Stimulated activated effector memory CD8-positive, alpha-beta T cell treated with anti-CD3 and anti-CD28 coated beads, Interleukin-12 subunit alpha, Interleukin-12 subunit beta, amount 100 ng/mL, for 72 hours (primary cell): ENCODE measurements around the gene BRD1.
A peak's percentile ranks its signal among the peaks of the same experiment; 100 is the strongest.

ENCODE experiments used
- ATAC-seq: fragments of 150-1000 bp; cut with Tn5 transposase; 2 replicates; pipeline ENCODE4 v1.10.0; 2021
- DNase-seq, 2 donors: peaks; one replicate each; pipeline ENCODE4 v3.0.0; 2021 to 2022; ENCODE audit warnings: low spot score in 2 of 2
- H3K27ac Mint-ChIP-seq: one replicate; pipeline ENCODE4 v1.8.0; 2022; ENCODE audit warnings: mild to moderate bottlenecking, mixed read lengths
- H3K36me3 Mint-ChIP-seq: one replicate; pipeline ENCODE4 v1.8.0; 2022; ENCODE audit warnings: mild to moderate bottlenecking, mixed read lengths
- H3K4me1 Mint-ChIP-seq: one replicate; pipeline ENCODE4 v1.8.0; 2022; ENCODE audit warnings: mixed read lengths
- H3K4me3 Mint-ChIP-seq: one replicate; pipeline ENCODE4 v1.8.0; 2022; ENCODE audit warnings: mild to moderate bottlenecking, mixed read lengths
- H3K9me3 Mint-ChIP-seq: one replicate; pipeline ENCODE4 v1.8.0; 2022; ENCODE audit warnings: mixed read lengths

Gene BRD1

GRCh38 chr22:49847751-49848689 lies 20.3 kb upstream of the BRD1 start:
- DNase-seq (no peak), ATAC-seq (no peak)
- Mint-ChIP-seq H3K9me3 (no peaks in the 10 kb centered on the region), H3K4me1 (peaks cover 16% of the 10 kb centered on the region), H3K27ac (no peak overlapping the region), H3K4me3 (peak overlapping the region; percentile 54), H3K36me3 (peaks cover 14% of the 10 kb centered on the region)

GRCh38 chr22:49845666-49846459 lies 18.2 kb upstream of the BRD1 start:
- Mint-ChIP-seq H3K36me3 (peaks cover 6% of the 10 kb centered on the region), H3K4me1 (peaks cover 14% of the 10 kb centered on the region), H3K9me3 (no peaks in the 10 kb centered on the region), H3K27ac (no peak overlapping the region), H3K4me3 (no peak overlapping the region)
- ATAC-seq (no peak), DNase-seq (no peak)

- Mint-ChIP-seq H3K27ac (no peak overlapping the region), H3K4me1 (peaks cover 7% of the 10 kb centered on the region), H3K4me3 (no peak overlapping the region), H3K9me3 (no peaks in the 10 kb centered on the region), H3K36me3 (peaks cover 6% of the 10 kb centered on the region)
- ATAC-seq (no peak), DNase-seq (no peak)
These were observed 17.6 kb upstream of the BRD1 start for GRCh38 chr22:49845241-49845640.

GRCh38 chr22:49838771-49839717 lies 11.4 kb upstream of the BRD1 start:
- peak; percentile 66 to 90 for DNase-seq
- no peaks in the 10 kb centered on the region for H3K9me3 Mint-ChIP-seq
- peak; percentile 94 for ATAC-seq
- H3K27ac Mint-ChIP-seq: peak overlapping the region; percentile 87
- H3K4me3 Mint-ChIP-seq: peak overlapping the region; percentile 63
- H3K4me1 Mint-ChIP-seq: peaks cover 34% of the 10 kb centered on the region
- H3K36me3 Mint-ChIP-seq: no peaks in the 10 kb centered on the region

GRCh38 chr22:49833340-49834007 lies 5.8 kb upstream of the BRD1 start:
- DNase-seq (no peak), ATAC-seq (no peak)
- H3K4me1 Mint-ChIP-seq: peaks cover 24% of the 10 kb centered on the region
- no peak overlapping the region for H3K4me3 Mint-ChIP-seq
- no peaks in the 10 kb centered on the region for H3K36me3 Mint-ChIP-seq
- H3K27ac Mint-ChIP-seq: no peak overlapping the region
- no peaks in the 10 kb centered on the region for H3K9me3 Mint-ChIP-seq

GRCh38 chr22:49829044-49829853 lies 1.6 kb upstream of the BRD1 start:
- H3K9me3 Mint-ChIP-seq: no peaks in the 10 kb centered on the region
- peaks cover 30% of the 10 kb centered on the region for H3K4me1 Mint-ChIP-seq
- DNase-seq (no peak), ATAC-seq (no peak)
- H3K4me3 Mint-ChIP-seq: peak overlapping the region; percentile 44
- H3K27ac Mint-ChIP-seq: no peak overlapping the region
- H3K36me3 Mint-ChIP-seq: peaks cover 21% of the 10 kb centered on the region

GRCh38 chr22:49828599-49828965 lies 909 bp upstream of the BRD1 start:
- H3K4me3 Mint-ChIP-seq: peak overlapping the region; percentile 44
- peaks cover 27% of the 10 kb centered on the region for H3K36me3 Mint-ChIP-seq
- H3K27ac Mint-ChIP-seq: no peak overlapping the region
- H3K9me3 Mint-ChIP-seq: no peaks in the 10 kb centered on the region
- DNase-seq: no peak
- H3K4me1 Mint-ChIP-seq: peaks cover 37% of the 10 kb centered on the region
- ATAC-seq: no peak

GRCh38 chr22:49827271-49827852 lies 311 bp downstream of the BRD1 start:
- Mint-ChIP-seq H3K9me3 (no peaks in the 10 kb centered on the region), H3K4me3 (peak overlapping the region; percentile 44), H3K36me3 (peaks cover 39% of the 10 kb centered on the region), H3K4me1 (peaks cover 46% of the 10 kb centered on the region), H3K27ac (no peak overlapping the region)
- ATAC-seq: peak; percentile 20
- DNase-seq: no peak

- ATAC-seq (peak; percentile 31), DNase-seq (peak in 1 of 2 donors; percentile 67)
- H3K9me3 Mint-ChIP-seq: no peaks in the 10 kb centered on the region
- peaks cover 46% of the 10 kb centered on the region for H3K4me1 Mint-ChIP-seq
- H3K36me3 Mint-ChIP-seq: peaks cover 46% of the 10 kb centered on the region
- peak overlapping the region; percentile 89 for H3K4me3 Mint-ChIP-seq
- H3K27ac Mint-ChIP-seq: peak overlapping the region; percentile 95
These were observed 936 bp downstream of the BRD1 start for GRCh38 chr22:49826603-49827270.

GRCh38 chr22:49825944-49826602 lies 1.6 kb downstream of the BRD1 start:
- peak overlapping the region; percentile 95 for H3K27ac Mint-ChIP-seq
- DNase-seq (peak; percentile 36 to 79), ATAC-seq (peak; percentile 88)
- H3K4me1 Mint-ChIP-seq: peaks cover 47% of the 10 kb centered on the region
- H3K4me3 Mint-ChIP-seq: peak overlapping the region; percentile 89
- peaks cover 52% of the 10 kb centered on the region for H3K36me3 Mint-ChIP-seq
- H3K9me3 Mint-ChIP-seq: no peaks in the 10 kb centered on the region

GRCh38 chr22:49825436-49825835 lies 2.2 kb downstream of the BRD1 start:
- Mint-ChIP-seq H3K4me1 (peaks cover 53% of the 10 kb centered on the region), H3K4me3 (peak overlapping the region; percentile 89), H3K27ac (peak overlapping the region; percentile 95), H3K36me3 (peaks cover 59% of the 10 kb centered on the region), H3K9me3 (no peaks in the 10 kb centered on the region)
- DNase-seq (no peak), ATAC-seq (no peak)

GRCh38 chr22:49824936-49825335 lies 2.7 kb downstream of the BRD1 start:
- DNase-seq (no peak), ATAC-seq (no peak)
- Mint-ChIP-seq H3K4me3 (peak overlapping the region; percentile 89), H3K4me1 (peaks cover 58% of the 10 kb centered on the region), H3K9me3 (no peaks in the 10 kb centered on the region), H3K36me3 (peaks cover 64% of the 10 kb centered on the region), H3K27ac (peak overlapping the region; percentile 95)
